ENCODE results near the gene CCDC14.
"Not testable (repeated sequence)": the region's sequence is repeated elsewhere in the genome, so short reads cannot be mapped to it uniquely, and the experiment has no call there.

Gene CCDC14

DNA sequence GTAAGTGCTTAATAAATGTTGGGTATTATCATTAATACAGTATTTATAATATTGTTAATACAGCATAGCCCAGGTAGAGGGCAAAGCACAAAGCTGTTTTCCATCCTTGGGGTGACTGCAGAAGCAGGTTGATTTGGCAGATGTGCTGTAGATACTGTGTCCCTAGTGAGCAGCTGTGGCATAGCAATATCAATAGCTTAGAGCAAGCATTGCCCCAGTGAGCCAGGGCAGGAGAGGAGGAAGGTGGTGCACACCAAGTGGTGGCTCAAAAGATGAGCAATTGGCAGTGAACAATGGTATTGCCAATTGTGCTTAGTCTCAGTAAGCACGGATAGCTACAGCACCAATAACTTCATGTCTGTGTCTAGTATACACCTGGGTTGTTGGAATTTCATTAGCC is 5.8 kb upstream of the CCDC14 start:
- H3K27me3 ChIP-seq (ENCODE audit: low read length); H3K27ac ChIP-seq (ENCODE audit: low read depth, low read length); H3K36me3 ChIP-seq (ENCODE audit: low read length); H4K20me1 ChIP-seq (ENCODE audit: low read depth, low read length); H3K9me3 ChIP-seq (ENCODE audit: insufficient read depth, low read length); H3K79me2 ChIP-seq (ENCODE audit: insufficient read depth, low read length); H3K4me2 ChIP-seq (ENCODE audit: low read depth, low read length, poor library complexity, severe bottlenecking); H3F3A ChIP-seq (ENCODE audit: insufficient read depth); H2AFZ ChIP-seq (ENCODE audit: low read depth, low read length, severe bottlenecking); H3K9ac ChIP-seq (ENCODE audit: low read length); H3K9me2 ChIP-seq (replicated peaks; ENCODE audit: insufficient read depth, low read length); H3K4me3 ChIP-seq (ENCODE audit: insufficient read depth, low read length, poor library complexity, severe bottlenecking): not testable (repeated sequence)

DNA sequence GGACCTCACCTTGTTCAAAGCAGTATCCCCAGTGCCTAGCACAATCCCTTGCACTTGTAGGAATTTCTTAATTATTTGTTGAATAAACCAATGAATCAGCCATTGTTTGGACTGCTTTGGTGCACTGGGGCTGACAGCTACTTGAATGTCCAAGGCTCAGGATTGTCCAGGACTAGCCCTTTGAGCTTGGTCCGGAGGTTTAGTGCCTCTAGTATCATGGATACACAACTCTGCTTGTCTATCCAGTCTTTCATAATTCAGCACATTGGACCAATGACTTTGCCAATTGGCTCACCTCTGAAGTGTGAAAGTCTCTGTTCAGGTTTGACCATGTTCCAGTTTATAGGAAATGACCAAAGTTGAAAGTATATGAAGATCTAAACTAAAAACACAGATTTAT is 3.8 kb upstream of the CCDC14 start:
- not testable (repeated sequence) for H3K9ac ChIP-seq (ENCODE audit: low read length); H4K20me1 ChIP-seq (ENCODE audit: low read depth, low read length); H3K27ac ChIP-seq (ENCODE audit: low read depth, low read length); H3K27me3 ChIP-seq (ENCODE audit: low read length); H3K9me3 ChIP-seq (ENCODE audit: insufficient read depth, low read length); H3K4me2 ChIP-seq (ENCODE audit: low read depth, low read length, poor library complexity, severe bottlenecking); H3K36me3 ChIP-seq (ENCODE audit: low read length); H3K9me2 ChIP-seq (replicated peaks; ENCODE audit: insufficient read depth, low read length); H3F3A ChIP-seq (ENCODE audit: insufficient read depth); H3K4me3 ChIP-seq (ENCODE audit: insufficient read depth, low read length, poor library complexity, severe bottlenecking); H2AFZ ChIP-seq (ENCODE audit: low read depth, low read length, severe bottlenecking)
- peaks cover 11% of the 10 kb centered on the region; the same call in 1 of the 2 replicates for H3K79me2 ChIP-seq (ENCODE audit: insufficient read depth, low read length)

DNA sequence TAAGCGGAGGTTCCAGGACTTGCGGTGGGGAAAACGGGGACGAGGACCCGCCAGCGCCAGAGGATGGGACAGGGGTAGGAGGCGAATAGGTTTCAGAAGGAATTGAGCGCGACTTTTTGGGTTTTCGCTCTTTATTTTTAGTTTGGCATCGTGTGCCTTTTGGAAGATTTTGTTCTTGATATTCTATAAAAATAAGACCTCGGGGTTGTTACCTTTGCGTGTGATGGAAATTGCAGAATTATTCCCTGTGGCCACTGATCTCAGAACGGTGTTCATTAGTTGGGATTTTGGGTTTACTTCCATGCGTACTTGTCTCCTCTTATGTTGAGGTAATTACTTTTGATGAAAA is 453 bp upstream of the CCDC14 start:
- TF ChIP-seq EZH2phosphoT487 (conservative IDR thresholded peaks at IDR 0.05; ENCODE audit: low read length) = no peak
- TF ChIP-seq, protein P1, sequence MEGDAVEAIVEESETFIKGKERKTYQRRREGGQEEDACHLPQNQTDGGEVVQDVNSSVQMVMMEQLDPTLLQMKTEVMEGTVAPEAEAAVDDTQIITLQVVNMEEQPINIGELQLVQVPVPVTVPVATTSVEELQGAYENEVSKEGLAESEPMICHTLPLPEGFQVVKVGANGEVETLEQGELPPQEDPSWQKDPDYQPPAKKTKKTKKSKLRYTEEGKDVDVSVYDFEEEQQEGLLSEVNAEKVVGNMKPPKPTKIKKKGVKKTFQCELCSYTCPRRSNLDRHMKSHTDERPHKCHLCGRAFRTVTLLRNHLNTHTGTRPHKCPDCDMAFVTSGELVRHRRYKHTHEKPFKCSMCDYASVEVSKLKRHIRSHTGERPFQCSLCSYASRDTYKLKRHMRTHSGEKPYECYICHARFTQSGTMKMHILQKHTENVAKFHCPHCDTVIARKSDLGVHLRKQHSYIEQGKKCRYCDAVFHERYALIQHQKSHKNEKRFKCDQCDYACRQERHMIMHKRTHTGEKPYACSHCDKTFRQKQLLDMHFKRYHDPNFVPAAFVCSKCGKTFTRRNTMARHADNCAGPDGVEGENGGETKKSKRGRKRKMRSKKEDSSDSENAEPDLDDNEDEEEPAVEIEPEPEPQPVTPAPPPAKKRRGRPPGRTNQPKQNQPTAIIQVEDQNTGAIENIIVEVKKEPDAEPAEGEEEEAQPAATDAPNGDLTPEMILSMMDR (IDR thresholded peaks at IDR 0.05; ENCODE audit: insufficient read depth, low read length, poor library complexity, severe bottlenecking) = no peak
- peak overlapping the region; percentile 55 for H3K27ac ChIP-seq (ENCODE audit: low read depth, low read length)
- peak overlapping the region; percentile 82 for H3K9ac ChIP-seq (ENCODE audit: low read length)
- H3K27me3 ChIP-seq (ENCODE audit: low read length) = no peaks in the 10 kb centered on the region
- H3K36me3 ChIP-seq (ENCODE audit: low read length) = peaks cover under 1% of the 10 kb centered on the region; the same call in 1 of the 2 replicates
- H4K20me1 ChIP-seq (ENCODE audit: low read depth, low read length) = no peaks in the 10 kb centered on the region
- H3K9me2 ChIP-seq (replicated peaks; ENCODE audit: insufficient read depth, low read length) = no peaks in the 10 kb centered on the region
- peaks cover 11% of the 10 kb centered on the region; the same call in 1 of the 2 replicates for H3F3A ChIP-seq (ENCODE audit: insufficient read depth)
- peak overlapping the region; percentile 92 for H3K4me2 ChIP-seq (ENCODE audit: low read depth, low read length, poor library complexity, severe bottlenecking)
- peak overlapping the region; percentile 69 for H3K4me3 ChIP-seq (ENCODE audit: insufficient read depth, low read length, poor library complexity, severe bottlenecking)
- no peaks in the 10 kb centered on the region for H3K9me3 ChIP-seq (ENCODE audit: insufficient read depth, low read length)
- peak overlapping the region; percentile 94 for H2AFZ ChIP-seq (ENCODE audit: low read depth, low read length, severe bottlenecking)
- peaks cover 32% of the 10 kb centered on the region; the same call in 1 of the 2 replicates for H3K79me2 ChIP-seq (ENCODE audit: insufficient read depth, low read length)

DNA sequence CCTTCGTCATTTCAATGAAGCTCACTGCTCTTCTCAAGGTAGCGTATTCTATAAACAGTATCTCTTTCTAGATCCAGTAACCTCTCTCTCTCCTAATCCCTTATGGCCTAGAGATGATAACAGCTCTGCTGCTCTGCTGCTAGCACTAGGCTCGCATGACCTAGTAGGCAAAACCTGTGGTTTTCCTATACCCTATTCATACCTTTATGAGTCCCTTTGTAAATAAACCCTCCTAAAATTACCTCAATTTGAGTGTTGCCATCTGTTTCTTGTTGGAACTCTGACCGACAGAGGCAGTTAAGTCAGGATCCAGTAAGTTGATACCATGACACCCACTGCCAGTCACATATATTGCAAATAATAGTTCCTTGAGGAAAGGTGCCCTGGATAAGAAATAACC is 7.3 kb downstream of the CCDC14 start:
- Histone ChIP-seq H3K36me3 (ENCODE audit: low read length) (peaks cover 36% of the 10 kb centered on the region), H2AFZ (ENCODE audit: low read depth, low read length, severe bottlenecking) (no peak overlapping the region), H3K9me2 (replicated peaks; ENCODE audit: insufficient read depth, low read length) (no peaks in the 10 kb centered on the region), H3K79me2 (ENCODE audit: insufficient read depth, low read length) (peaks cover 15% of the 10 kb centered on the region; the same call in 1 of the 2 replicates), H3K9me3 (ENCODE audit: insufficient read depth, low read length) (no peaks in the 10 kb centered on the region), H3K27me3 (ENCODE audit: low read length) (no peaks in the 10 kb centered on the region), H3K4me3 (ENCODE audit: insufficient read depth, low read length, poor library complexity, severe bottlenecking) (no peak overlapping the region), H3K9ac (ENCODE audit: low read length) (no peak overlapping the region), H3F3A (ENCODE audit: insufficient read depth) (peaks cover 7% of the 10 kb centered on the region; the same call in 1 of the 2 replicates), H3K27ac (ENCODE audit: low read depth, low read length) (no peak overlapping the region), H3K4me2 (ENCODE audit: low read depth, low read length, poor library complexity, severe bottlenecking) (peak overlapping the region; percentile 29), H4K20me1 (ENCODE audit: low read depth, low read length) (no peaks in the 10 kb centered on the region)
- TF ChIP-seq EZH2phosphoT487 (conservative IDR thresholded peaks at IDR 0.05; ENCODE audit: low read length) = no peak
- TF ChIP-seq, protein P1 (IDR thresholded peaks at IDR 0.05; ENCODE audit: insufficient read depth, low read length, poor library complexity, severe bottlenecking) = no peak
